ENCODE results near the gene FHAD1. TPM values are rescaled to one million over a fixed set of nuclear protein-coding genes. Genes with fewer than 3 reads are reported as not detected.

FHAD1 gene
- total and polyA plus RNA-seq, 2 of the 13 experiments (the other 11 are each of a cell fraction or from before 2014, with no cell fraction given) = not detected

DNA sequence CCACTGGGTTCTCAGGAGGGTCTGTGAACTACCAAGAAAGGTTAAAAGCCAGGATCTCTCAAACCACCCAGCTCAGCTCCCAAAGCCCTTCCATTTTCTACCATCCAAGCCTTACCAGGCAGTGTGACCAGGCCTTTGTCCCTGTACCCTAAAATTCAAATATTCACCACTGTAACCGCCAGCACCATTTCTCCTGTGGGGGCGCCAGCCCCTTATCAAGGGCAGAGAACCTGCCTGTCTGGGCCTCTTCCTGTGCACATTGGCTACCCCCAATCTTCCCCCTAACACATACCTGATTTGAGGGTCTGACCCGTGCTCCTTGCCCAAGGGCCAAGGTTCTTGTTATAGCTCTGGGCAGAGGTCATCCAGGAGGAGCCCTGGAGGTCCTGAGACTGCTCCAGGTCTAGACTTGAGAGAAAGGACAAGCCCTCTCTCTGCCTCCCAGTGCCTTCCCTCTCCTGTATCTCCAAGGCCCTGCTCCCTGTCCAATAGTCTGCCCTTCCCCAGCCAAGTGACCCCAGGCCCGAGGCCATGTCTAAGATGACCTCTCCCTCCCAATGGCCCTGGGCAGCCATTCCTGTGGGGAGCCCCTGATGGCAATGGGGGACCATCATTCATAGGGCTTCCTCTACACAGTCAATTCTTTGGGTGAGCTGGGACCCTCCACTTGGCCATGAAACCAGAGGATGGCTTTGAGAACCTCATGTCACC, 78.5 kb downstream of the FHAD1 start:
- peaks cover 9% of the 10 kb centered on the region; the same call in 1 of the 2 replicates for H3K4me1 ChIP-seq (ENCODE audit: insufficient read depth, low read length)
- no peak for ATAC-seq
- no peaks in the 10 kb centered on the region for H3K9me3 ChIP-seq (ENCODE audit: low read length)
- FAIRE-seq = no peak
- ChIA-PET CTCF (ENCODE audit: low intra/inter-chr PET ratio, low total read pairs) (interaction anchor here (0.6 to 2.7 kb wide), 2 partner anchors 105 to 106 kb away, joined by 3 to 47 read pairs; no protein-coding TSS in a partner anchor), POLR2A (no interaction called here)
- H3K9ac ChIP-seq (ENCODE audit: insufficient read depth, low read depth, low read length) = no peak overlapping the region
- intact Hi-C loops (cut with micrococcal nuclease; ENCODE audit: unreplicated experiment) (no loop called here), in situ Hi-C loops (cut with HindIII; ENCODE audit: extremely low pct_ligation_motif_present, low pct_unique_long_range_greater_than_20kb) (loop anchor here (5.0 kb wide), 1 partner anchor 102 kb away; no protein-coding TSS in a partner anchor)
- BruUV-seq (replicated peaks) = no TSS peak
- 51% methylated on average over 4 of the region's 4 CpGs for WGBS (ENCODE audit: low lambda C conversion rate)
- no peak overlapping the region for H3K4me3 ChIP-seq (replicated peaks in 1 of 3; ENCODE audit: insufficient read depth in 1 of 3, low read depth in 2 of 3, low read length in 3 of 3)
- no peak for DNase-seq (ENCODE audit: low spot score)
- H2AFZ ChIP-seq (ENCODE audit: low read length) = no peak overlapping the region
- no peaks in the 10 kb centered on the region for H3K79me2 ChIP-seq (ENCODE audit: insufficient read depth, low read length)
- TF ChIP-seq STAG1 (CRISPR knock-in tag; IDR thresholded peaks at IDR 0.05) = peak; percentile 31
- TF ChIP-seq, protein P1, sequence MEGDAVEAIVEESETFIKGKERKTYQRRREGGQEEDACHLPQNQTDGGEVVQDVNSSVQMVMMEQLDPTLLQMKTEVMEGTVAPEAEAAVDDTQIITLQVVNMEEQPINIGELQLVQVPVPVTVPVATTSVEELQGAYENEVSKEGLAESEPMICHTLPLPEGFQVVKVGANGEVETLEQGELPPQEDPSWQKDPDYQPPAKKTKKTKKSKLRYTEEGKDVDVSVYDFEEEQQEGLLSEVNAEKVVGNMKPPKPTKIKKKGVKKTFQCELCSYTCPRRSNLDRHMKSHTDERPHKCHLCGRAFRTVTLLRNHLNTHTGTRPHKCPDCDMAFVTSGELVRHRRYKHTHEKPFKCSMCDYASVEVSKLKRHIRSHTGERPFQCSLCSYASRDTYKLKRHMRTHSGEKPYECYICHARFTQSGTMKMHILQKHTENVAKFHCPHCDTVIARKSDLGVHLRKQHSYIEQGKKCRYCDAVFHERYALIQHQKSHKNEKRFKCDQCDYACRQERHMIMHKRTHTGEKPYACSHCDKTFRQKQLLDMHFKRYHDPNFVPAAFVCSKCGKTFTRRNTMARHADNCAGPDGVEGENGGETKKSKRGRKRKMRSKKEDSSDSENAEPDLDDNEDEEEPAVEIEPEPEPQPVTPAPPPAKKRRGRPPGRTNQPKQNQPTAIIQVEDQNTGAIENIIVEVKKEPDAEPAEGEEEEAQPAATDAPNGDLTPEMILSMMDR (CRISPR knock-in tag; IDR thresholded peaks at IDR 0.05) = 0 out of 2 replicates have a peak, but pooled peaks have one; percentile 17
- TF ChIP-seq, protein P2, sequence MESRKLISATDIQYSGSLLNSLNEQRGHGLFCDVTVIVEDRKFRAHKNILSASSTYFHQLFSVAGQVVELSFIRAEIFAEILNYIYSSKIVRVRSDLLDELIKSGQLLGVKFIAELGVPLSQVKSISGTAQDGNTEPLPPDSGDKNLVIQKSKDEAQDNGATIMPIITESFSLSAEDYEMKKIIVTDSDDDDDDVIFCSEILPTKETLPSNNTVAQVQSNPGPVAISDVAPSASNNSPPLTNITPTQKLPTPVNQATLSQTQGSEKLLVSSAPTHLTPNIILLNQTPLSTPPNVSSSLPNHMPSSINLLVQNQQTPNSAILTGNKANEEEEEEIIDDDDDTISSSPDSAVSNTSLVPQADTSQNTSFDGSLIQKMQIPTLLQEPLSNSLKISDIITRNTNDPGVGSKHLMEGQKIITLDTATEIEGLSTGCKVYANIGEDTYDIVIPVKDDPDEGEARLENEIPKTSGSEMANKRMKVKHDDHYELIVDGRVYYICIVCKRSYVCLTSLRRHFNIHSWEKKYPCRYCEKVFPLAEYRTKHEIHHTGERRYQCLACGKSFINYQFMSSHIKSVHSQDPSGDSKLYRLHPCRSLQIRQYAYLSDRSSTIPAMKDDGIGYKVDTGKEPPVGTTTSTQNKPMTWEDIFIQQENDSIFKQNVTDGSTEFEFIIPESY (CRISPR knock-in tag; IDR thresholded peaks at IDR 0.05) = peak; percentile 81
- TF ChIP-seq CCDC6 (CRISPR knock-in tag; IDR thresholded peaks at IDR 0.05) = no peak
- H4K20me1 ChIP-seq (ENCODE audit: insufficient read depth, low read length) = no peaks in the 10 kb centered on the region
- H3K36me3 ChIP-seq (replicated peaks in 1 of 2; ENCODE audit: control insufficient read depth in 1 of 2, insufficient read depth in 2 of 2, low read length in 2 of 2) = no peaks in the 10 kb centered on the region
- H3K4me2 ChIP-seq (ENCODE audit: low read depth, low read length) = no peak overlapping the region
- peaks cover 5 to 30% of the 10 kb centered on the region in 2 experiments; a peak in 2 of 5 replicates for H3K27me3 ChIP-seq (ENCODE audit: control insufficient read depth in 1 of 2, insufficient read depth in 2 of 2, low read length in 2 of 2)
- no peak overlapping the region for H3K27ac ChIP-seq (ENCODE audit: extremely low read length, insufficient read depth, low read length)

Measured in HepG2 (cell line).